GM12878 (cell line): ENCODE measurements around the gene BSN. TPM values are rescaled to one million over a fixed set of nuclear protein-coding genes. Genes with fewer than 3 reads are reported as not detected.

ENCODE experiments used
- ATAC-seq: fragments of 200-7000 bp; cut with Tn5 transposase; 3 replicates; pipeline ENCODE4 v1.9.1; 2020; ENCODE audit warnings: mild to moderate bottlenecking, moderate library complexity
- BruUV-seq: library from RNA; stranded (reverse); fragments of 400-500 nt; replicated peaks from 2 replicates; lab custom pipeline; 2021; lab: Mats Ljungman, UMichigan
- CTCF ChIA-PET: fragments of 300-600 bp; sonication (Branson Sonifier 250); formaldehyde crosslinking; extraction: SDS; loops from one replicate; lab custom pipeline; 2021; ENCODE audit warnings: inconsistent platforms; lab: Yijun Ruan, JAX
- POLR2A ChIA-PET: fragments of 350-600 bp; formaldehyde crosslinking; extraction: SDS; loops from one replicate; lab custom pipeline; 2021; ENCODE audit warnings: inconsistent platforms; lab: Charles Lee
- RAD21 ChIA-PET: fragments of 300-600 bp; sonication (Branson Sonifier 250); formaldehyde crosslinking; loops from one replicate; lab custom pipeline; 2023; ENCODE audit warnings: antibody characterized with exemption; ENCODE audit not compliant: unreplicated experiment; lab: Charles Lee
- SMC1A ChIA-PET: fragments of 300-600 bp; sonication (Branson Sonifier 250); formaldehyde crosslinking; loops from one replicate; lab custom pipeline; 2023; ENCODE audit not compliant: unreplicated experiment, uncharacterized antibody; lab: Charles Lee
- DNase-seq: peaks from one replicate; pipeline ENCODE4 v3.0.0-alpha.2; 2011; ENCODE audit warnings: low read depth, low spot score
- FAIRE-seq: peaks from 3 replicates; lab custom pipeline; 2011; peaks lifted over from hg19 to GRCh38; lab: Jason Lieb, UNC
- H2AFZ ChIP-seq: 2 replicates; pipeline ENCODE4 v1.6.0; 2011; ENCODE audit warnings: low read depth, low read length, control low read depth; ENCODE audit not compliant: control insufficient read depth
- H3K27ac ChIP-seq: 2 replicates; pipeline ENCODE4 v1.5.1; 2011; ENCODE audit warnings: control low read depth; ENCODE audit not compliant: control insufficient read depth, insufficient read depth
- H3K27me3 ChIP-seq, 2 experiments: replicated peaks in 1 of 2; 2 replicates each; pipeline versions ENCODE4 v1.6.0 to v1.6.1; 2011; ENCODE audit warnings: low read length in 1 of 2; ENCODE audit not compliant: control insufficient read depth in 2 of 2, insufficient read depth in 2 of 2
- H3K36me3 ChIP-seq, 2 experiments: 2 replicates each; pipeline ENCODE4 v1.5.1; 2011; ENCODE audit warnings: low read length in 1 of 2; ENCODE audit not compliant: control insufficient read depth in 2 of 2, insufficient read depth in 2 of 2
- H3K4me1 ChIP-seq: 2 replicates; pipeline ENCODE4 v1.6.1; 2011; ENCODE audit warnings: mild to moderate bottlenecking, low read length, moderate library complexity, mixed read lengths; ENCODE audit not compliant: control insufficient read depth, insufficient read depth
- H3K4me2 ChIP-seq: 2 replicates; pipeline ENCODE4 v1.6.0; 2011; ENCODE audit warnings: control low read depth; ENCODE audit not compliant: control insufficient read depth, insufficient read depth
- H3K4me3 ChIP-seq: fragments of 200-600 bp; sonication (generic); 2 replicates; pipeline ENCODE4 v1.5.1; 2016
- H3K79me2 ChIP-seq: 2 replicates; pipeline ENCODE4 v1.6.0; 2011; ENCODE audit warnings: low read length; ENCODE audit not compliant: control insufficient read depth, insufficient read depth
- H3K9ac ChIP-seq: 2 replicates; pipeline ENCODE4 v1.8.0; 2011; ENCODE audit warnings: low read length, control low read depth, mixed read lengths; ENCODE audit not compliant: control insufficient read depth, insufficient read depth
- H3K9me3 ChIP-seq: replicated peaks from 3 replicates; pipeline ENCODE4 v1.5.1; 2011; ENCODE audit warnings: mild to moderate bottlenecking, low read length; ENCODE audit not compliant: control insufficient read depth, insufficient read depth
- H4K20me1 ChIP-seq: 2 replicates; pipeline ENCODE4 v1.6.0; 2011; ENCODE audit not compliant: control insufficient read depth, insufficient read depth
- BMI1 ChIP-seq: fragments of 450-650 bp; IDR thresholded peaks from 2 replicates; pipeline ENCODE4 v1.6.1; 2016; ENCODE audit warnings: mild to moderate bottlenecking, moderate library complexity, borderline replicate concordance
- BRCA1 ChIP-seq: IDR thresholded peaks from 2 replicates; pipeline ENCODE4 v1.6.1; 2011; ENCODE audit warnings: low read depth, low read length, improper control_type of control experiment
- EED ChIP-seq: sonication (generic); IDR thresholded peaks from 2 replicates; pipeline ENCODE4 v1.6.1; 2016; ENCODE audit warnings: antibody characterized with exemption, low read depth
- FOXM1 ChIP-seq: IDR thresholded peaks from 2 replicates; pipeline ENCODE4 v1.6.1; 2012; ENCODE audit warnings: low read depth, mild to moderate bottlenecking, inconsistent platforms, low read length, moderate library complexity
- HDAC6 ChIP-seq: fragments of 200-600 bp; sonication (generic); IDR thresholded peaks from one replicate; pipeline ENCODE4 v1.8.0; 2017; ENCODE audit warnings: antibody characterized with exemption; ENCODE audit not compliant: unreplicated experiment
- JUND ChIP-seq: IDR thresholded peaks from 2 replicates; pipeline ENCODE4 v1.6.1; 2012; ENCODE audit warnings: low read depth, mild to moderate bottlenecking, low read length, improper control_type of control experiment, moderate library complexity
- MEF2A ChIP-seq: IDR thresholded peaks from 2 replicates; pipeline ENCODE4 v1.6.1; 2011; ENCODE audit warnings: low read depth, mild to moderate bottlenecking, low read length, moderate library complexity; ENCODE audit not compliant: insufficient read depth
- NFIC ChIP-seq: IDR thresholded peaks from 2 replicates; pipeline ENCODE4 v1.6.1; 2012; ENCODE audit warnings: low read depth, mild to moderate bottlenecking, inconsistent platforms, low read length, moderate library complexity
- TAF1 ChIP-seq: IDR thresholded peaks from 2 replicates; pipeline ENCODE4 v1.6.1; 2011; ENCODE audit warnings: mild to moderate bottlenecking, low read depth, low read length, borderline replicate concordance
- ZBTB33 ChIP-seq: fragments of 450-650 bp; IDR thresholded peaks from 2 replicates; pipeline ENCODE4 v1.6.1; 2017; ENCODE audit warnings: mild to moderate bottlenecking
- WGBS: methylation state at CpG from one replicate; pipeline ENCODE4 v1.1.6; 2016; ENCODE audit warnings: low lambda C conversion rate; ENCODE audit not compliant: insufficient replicate concordance, insufficient coverage; ENCODE audit errors: missing lambda C conversion rate; 5-methylcytosine and 5-hydroxymethylcytosine counted together
- in situ Hi-C: fragments of 300-500 bp; cut with MboI; formaldehyde crosslinking; loops from 9 replicates; pipeline ENCODE4 v1.14.3; 2018; ENCODE audit warnings: mixed read lengths
- intact Hi-C: fragments of 100-400 bp; cut with micrococcal nuclease; formaldehyde crosslinking; loops from one replicate; pipeline ENCODE4 v1.14.2; 2022; ENCODE audit not compliant: unreplicated experiment
- polyA plus RNA-seq, 11 experiments: library from polyadenylated mRNA; depleted of rRNA in 4 of 11; unstranded in 6 of 11; stranded (reverse) in 5 of 11; fragments of >200 nt; fragmentation: Nextera tagmentation in 4 of 11; fragmentation: Illumina TruSeq in 1 of 11; extraction: Ambion mirVana in 4 of 11; extraction: Trizol in 1 of 11; gene quantifications; 1 replicate in 1 of 11; 2 replicates in 10 of 11; pipeline versions ENCODE4 v1.2.1 to v1.2.3, GENCODE V29; 2011 to 2016; ENCODE audit warnings: inconsistent platforms in 2 of 11, missing spikeins in 2 of 11, low read depth in 1 of 11
- total RNA-seq, 4 experiments: library from RNA; depleted of rRNA in 3 of 4; stranded (reverse); fragments of >200 nt in 3 of 4; fragmentation: Illumina TruSeq in 1 of 4; extraction: Trizol in 1 of 4; gene quantifications; 2 replicates each; pipeline versions ENCODE4 v1.2.1 to v1.2.3, GENCODE V29; 2013 to 2021

The BSN gene
- total and polyA plus RNA-seq, 10 of the 15 experiments (the other 5 are each of a cell fraction or from before 2014, with no cell fraction given) = under 0.01 to 0.19 (median 0.05) TPM; not detected in 1

GRCh38 chr3:49602877-49603411 lies 48.7 kb downstream of the BSN start (continued):
- TF ChIP-seq BRCA1 = no peak
- no peak for TF ChIP-seq ZBTB33

GRCh38 chr3:49606427-49606826 lies 52.1 kb downstream of the BSN start:
- H3K4me3 ChIP-seq = no peak overlapping the region
- 0 out of 4 replicates have a peak, but pooled peaks cover 0 to 3% of the 10 kb centered on the region in 2 experiments for H3K27me3 ChIP-seq
- FAIRE-seq = no peak
- no peak for ATAC-seq
- no TSS peak for BruUV-seq
- no peaks in the 10 kb centered on the region for H3K36me3 ChIP-seq
- no peak for DNase-seq
- intact Hi-C loops = no loop called here
- no peak overlapping the region for H2AFZ ChIP-seq
- H3K79me2 ChIP-seq = no peaks in the 10 kb centered on the region
- no peak overlapping the region for H3K27ac ChIP-seq
- ChIA-PET SMC1A (no interaction called here), CTCF (no interaction called here), POLR2A (no interaction called here), RAD21 (no interaction called here)
- no peak overlapping the region for H3K4me2 ChIP-seq
- 7% methylated on average over 2 of the region's 2 CpGs for WGBS
- in situ Hi-C loops = no loop called here
- no peaks in the 10 kb centered on the region for H4K20me1 ChIP-seq
- TF ChIP-seq BMI1 (no peak), FOXM1 (no peak), TAF1 (no peak), NFIC (no peak), HDAC6 (no peak), MEF2A (no peak), EED (no peak), JUND (no peak)
- H3K9ac ChIP-seq = no peak overlapping the region
- H3K9me3 ChIP-seq = no peaks in the 10 kb centered on the region
- H3K4me1 ChIP-seq = no peaks in the 10 kb centered on the region
